Aorta (tissue), 5 donors: ENCODE measurements around the gene SLC1A1. TPM values are rescaled to one million over a fixed set of nuclear protein-coding genes. Genes with fewer than 3 reads are reported as not detected.

Source experiments
- ATAC-seq: fragments of 200-7000 bp; cut with Tn5 transposase; one replicate; pipeline ENCODE4 v1.9.1; 2022; ENCODE audit warnings: moderate library complexity; ENCODE audit not compliant: low FRiP score
- DNase-seq, 2 donors: peaks; one replicate each; pipeline ENCODE4 v3.0.0-alpha.2; 2020
- H3K27ac ChIP-seq, 2 donors: one replicate each; pipeline ENCODE4 v1.5.1; 2013; ENCODE audit warnings: low read length in 2 of 2, mild to moderate bottlenecking in 2 of 2, moderate library complexity in 2 of 2, control low read depth in 1 of 2, inconsistent platforms in 1 of 2, low read depth in 1 of 2
- H3K27me3 ChIP-seq, 2 donors: one replicate each; pipeline ENCODE4 v1.6.1; 2013; ENCODE audit warnings: control low read depth in 1 of 2, low read length in 1 of 2, mild to moderate bottlenecking in 1 of 2, moderate library complexity in 1 of 2; ENCODE audit not compliant: insufficient read depth in 2 of 2, control insufficient read depth in 1 of 2
- H3K36me3 ChIP-seq, 2 donors: one replicate each; pipeline ENCODE4 v1.6.1; 2013; ENCODE audit warnings: control low read depth in 1 of 2, low read length in 1 of 2, mild to moderate bottlenecking in 1 of 2; ENCODE audit not compliant: insufficient read depth in 2 of 2, control insufficient read depth in 1 of 2
- H3K4me1 ChIP-seq, 2 donors: one replicate each; pipeline ENCODE4 v1.6.1; 2013; ENCODE audit warnings: low read length in 2 of 2, control low read depth in 1 of 2, mild to moderate bottlenecking in 1 of 2, moderate library complexity in 1 of 2; ENCODE audit not compliant: insufficient read depth in 2 of 2, control insufficient read depth in 1 of 2
- H3K4me3 ChIP-seq, 2 donors: one replicate each; pipeline ENCODE4 v1.5.1; 2013; ENCODE audit warnings: low read length in 2 of 2, control low read depth in 1 of 2, mild to moderate bottlenecking in 1 of 2
- H3K9me3 ChIP-seq: one replicate; pipeline ENCODE4 v1.6.1; 2013; ENCODE audit warnings: mild to moderate bottlenecking, low read length; ENCODE audit not compliant: control insufficient read depth
- WGBS, 2 donors: extraction: QIAGEN DNeasy Blood & Tissue Kit; methylation state at CpG; one replicate each; pipeline ENCODE4 v1.1.7; 2013; 5-methylcytosine and 5-hydroxymethylcytosine counted together
- intact Hi-C, 2 donors: fragments of 100-400 bp; cut with DNase I; formaldehyde crosslinking; loops; one replicate each; pipeline versions ENCODE4 v1.14.2 to v1.15.0; 2022
- polyA plus RNA-seq, 2 donors: library from polyadenylated mRNA; stranded (reverse); fragments of 200-250 nt; gene quantifications; one replicate each; pipeline ENCODE4 v1.2.3, GENCODE V29; 2013
- total RNA-seq, 2 donors: library from RNA; stranded (reverse); fragmentation: NEBNext Ultra II Directional; extraction: Animal tissue kit (Norgen Biotek cat#: 25700); gene quantifications; one replicate each; pipeline ENCODE4 v1.2.1, GENCODE V29; 2021
- donor health status: healthy with polysubstance abuse.
- donor health status: Bipolar disorder and iron deficiency.
- donor health status: DM: no; HTN: no; CAD: no.
- donor health status: DM: no; HTN: no; CAD: no.
- donor health status: DM: yes; HTN: yes; CAD: no.

SLC1A1 gene
- total and polyA plus RNA-seq, 4 donors = 3.0 to 5.6 (median 3.2) TPM

DNA sequence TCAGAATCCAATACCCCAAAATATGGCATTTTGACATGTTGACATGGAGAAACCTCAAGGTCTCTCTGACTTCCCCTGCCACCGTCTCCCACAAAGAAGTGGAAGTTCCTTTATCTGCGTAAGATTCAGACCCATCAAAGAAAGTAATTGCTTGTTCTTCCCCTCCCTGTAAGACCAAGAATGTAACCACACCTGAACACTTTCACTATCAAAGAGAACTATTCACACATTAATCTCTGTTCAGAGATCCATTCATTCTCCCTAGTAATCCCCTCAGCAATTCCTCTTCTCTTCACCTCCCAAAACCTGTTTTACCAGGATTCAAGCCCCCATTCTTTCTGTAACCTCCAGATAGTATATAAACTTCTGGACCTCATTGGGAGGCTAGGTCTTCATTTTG lies 4.1 kb upstream of the SLC1A1 start:
- Histone ChIP-seq H3K36me3 (no peaks in the 10 kb centered on the region), H3K9me3 (no peaks in the 10 kb centered on the region), H3K4me1 (no peaks in the 10 kb centered on the region), H3K27ac (no peak overlapping the region), H3K4me3 (no peak overlapping the region), H3K27me3 (no peaks in the 10 kb centered on the region)
- no peak for ATAC-seq
- DNase-seq = no peak
- WGBS, 2 donors = 85% methylated on average over 2 of the region's 2 CpGs
- intact Hi-C loops = no loop called here

DNA sequence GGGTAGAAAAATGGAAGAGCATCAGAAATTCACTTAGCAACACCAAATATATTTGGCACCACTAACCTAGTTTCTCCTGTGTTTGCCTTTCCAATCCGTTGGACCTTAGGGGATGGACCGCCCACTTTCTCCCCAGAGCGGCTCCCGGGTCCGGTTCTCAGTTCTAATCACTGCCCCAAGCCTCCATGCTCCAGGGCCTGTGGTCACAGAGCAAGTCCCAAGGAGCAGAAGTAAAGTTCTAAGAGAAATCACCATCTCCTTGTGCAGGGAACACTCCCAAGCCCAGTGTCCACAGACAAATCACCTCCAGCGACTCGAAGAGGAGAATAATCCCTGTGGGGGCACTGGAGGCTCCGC lies 728 bp upstream of the SLC1A1 start:
- WGBS, 2 donors = 1 to 2% methylated on average over 8 of the region's 8 CpGs
- intact Hi-C loops = no loop called here
- no peaks in the 10 kb centered on the region for H3K27me3 ChIP-seq
- H3K4me1 ChIP-seq = no peaks in the 10 kb centered on the region
- ATAC-seq (peak; percentile 75), DNase-seq (peak in 1 of 2 donors; percentile 63)
- no peaks in the 10 kb centered on the region for H3K9me3 ChIP-seq
- H3K27ac ChIP-seq = peak overlapping the region; percentile 21 to 61
- no peaks in the 10 kb centered on the region for H3K36me3 ChIP-seq
- H3K4me3 ChIP-seq = peak overlapping the region; percentile 33 to 58

DNA sequence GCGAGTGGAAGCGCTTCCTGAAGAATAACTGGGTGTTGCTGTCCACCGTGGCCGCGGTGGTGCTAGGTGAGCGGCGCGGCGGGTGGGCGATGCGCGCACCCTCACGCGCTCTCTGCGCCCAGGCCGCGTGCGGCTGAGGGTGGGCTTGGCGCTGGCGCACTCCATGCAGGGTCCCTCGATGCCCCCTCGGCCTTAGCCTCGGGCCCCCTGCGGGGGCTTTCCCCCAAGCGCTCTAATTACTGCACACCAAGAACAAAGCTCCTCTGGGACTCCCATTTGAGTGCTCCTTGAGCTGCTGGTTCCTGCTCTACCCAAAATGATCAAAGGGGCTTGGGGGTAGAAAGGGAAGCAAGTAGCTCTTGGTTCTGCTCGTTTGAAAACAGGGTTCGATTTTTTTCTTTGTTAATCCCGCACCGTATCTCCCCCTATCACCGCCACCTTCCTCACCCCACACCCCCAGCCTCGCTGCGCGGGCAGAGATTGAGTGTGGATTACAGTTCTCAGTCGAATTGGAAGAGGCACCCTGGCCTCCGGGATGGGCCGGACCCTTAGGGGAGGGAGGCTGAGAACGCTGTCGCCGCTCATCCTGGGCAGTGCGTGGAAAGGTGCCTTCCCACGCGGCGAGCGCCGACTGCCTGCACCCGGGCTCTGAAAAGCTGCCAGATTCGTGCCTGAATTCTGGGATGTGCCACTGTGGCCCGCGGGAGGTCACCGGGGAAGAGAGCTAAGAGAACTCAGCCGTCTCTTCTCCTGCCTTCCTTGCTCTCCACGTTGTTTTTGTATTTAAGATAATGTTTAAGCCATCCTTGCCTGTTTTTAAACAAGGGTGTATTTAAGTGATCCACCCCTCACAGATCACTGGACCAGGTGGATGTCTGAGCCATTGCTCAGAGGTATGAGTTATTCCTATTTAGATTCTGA lies 697 bp downstream of the SLC1A1 start:
- intact Hi-C loops = loop anchor here in 1 of 2 donors (10.0 kb wide), 1 partner anchor 54 kb away; no protein-coding TSS in a partner anchor
- Histone ChIP-seq H3K36me3 (no peaks in the 10 kb centered on the region), H3K27ac (peak overlapping the region in 1 of 2 donors; percentile 7), H3K9me3 (no peaks in the 10 kb centered on the region), H3K4me3 (peak overlapping the region; percentile 33 to 58), H3K4me1 (no peaks in the 10 kb centered on the region), H3K27me3 (no peaks in the 10 kb centered on the region)
- ATAC-seq (peak; percentile 20), DNase-seq (peak in 1 of 2 donors; percentile 42)
- 2% methylated on average over 49 to 52 of the region's 52 CpGs for WGBS, 2 donors

DNA sequence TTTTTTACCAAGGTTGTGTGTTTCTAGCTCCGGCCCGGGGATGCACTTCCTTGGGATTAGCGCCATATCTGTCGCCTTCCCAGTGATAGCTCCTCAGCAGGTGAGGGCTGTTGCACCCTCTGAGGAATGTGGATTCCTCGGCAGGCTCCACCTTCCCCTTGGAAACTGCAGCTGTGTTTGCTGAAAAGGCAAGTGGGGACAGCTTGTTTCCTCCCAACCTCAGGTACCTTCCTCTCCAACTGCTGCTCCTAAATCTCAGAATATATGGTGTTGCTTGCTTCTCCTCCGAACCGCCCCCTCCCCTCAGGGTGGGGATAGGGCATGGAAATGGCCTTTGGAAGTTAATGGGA lies 1.3 kb downstream of the SLC1A1 start:
- Histone ChIP-seq H3K27me3 (no peaks in the 10 kb centered on the region), H3K4me1 (no peaks in the 10 kb centered on the region), H3K36me3 (no peaks in the 10 kb centered on the region), H3K4me3 (no peak overlapping the region), H3K9me3 (no peaks in the 10 kb centered on the region), H3K27ac (no peak overlapping the region)
- WGBS, 2 donors = 89 to 90% methylated on average over 7 of the region's 7 CpGs
- intact Hi-C loops = loop anchor here in 1 of 2 donors (10.0 kb wide), 1 partner anchor 53 kb away; no protein-coding TSS in a partner anchor
- ATAC-seq = no peak
- DNase-seq = no peak

DNA sequence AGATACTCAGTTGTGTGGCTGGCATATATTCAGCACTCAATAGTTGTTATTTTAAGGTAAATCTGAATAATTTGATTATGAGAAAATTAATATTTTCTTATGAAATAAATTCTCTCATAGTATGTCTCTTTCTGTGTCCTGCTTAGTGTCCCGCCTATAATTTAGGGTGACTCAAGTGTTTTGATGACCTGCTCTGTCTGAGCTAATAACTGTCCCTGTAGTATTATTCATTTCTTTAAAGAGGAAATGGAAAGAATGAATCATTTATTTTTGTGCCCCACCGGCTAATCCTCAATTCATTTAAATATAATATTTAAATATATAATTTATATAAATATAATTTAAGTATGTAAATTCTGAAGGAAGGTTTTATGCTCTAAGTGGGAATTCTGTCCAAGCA lies 4.1 kb downstream of the SLC1A1 start:
- WGBS, 2 donors = 68 to 74% methylated on average over 2 of the region's 2 CpGs
- Histone ChIP-seq H3K4me3 (no peak overlapping the region), H3K36me3 (no peaks in the 10 kb centered on the region), H3K27me3 (no peaks in the 10 kb centered on the region), H3K9me3 (no peaks in the 10 kb centered on the region), H3K27ac (no peak overlapping the region), H3K4me1 (no peaks in the 10 kb centered on the region)
- no peak for ATAC-seq
- intact Hi-C loops = loop anchor here in 1 of 2 donors (10.0 kb wide), 1 partner anchor 50 kb away; no protein-coding TSS in a partner anchor
- no peak for DNase-seq

DNA sequence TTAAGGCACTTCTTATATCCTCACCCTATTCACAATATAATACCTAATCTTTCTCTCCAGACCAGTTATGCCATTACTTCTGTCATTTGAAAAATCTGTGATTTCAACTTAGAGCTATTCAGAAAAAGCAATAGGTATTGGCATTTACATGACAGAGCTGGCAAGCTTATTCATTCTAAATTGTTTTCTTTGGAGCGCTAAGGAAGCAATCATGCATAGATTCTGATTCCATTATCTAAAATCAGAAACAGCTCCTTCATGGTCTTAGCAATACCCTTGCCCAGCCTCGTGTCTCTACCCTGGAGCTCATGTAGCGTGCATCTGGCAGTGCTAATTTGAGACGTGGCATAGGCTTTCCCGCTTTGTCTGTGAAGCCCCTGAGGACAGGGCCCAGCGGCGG lies 4.5 kb downstream of the SLC1A1 start:
- 94 to 96% methylated on average over 7 of the region's 7 CpGs for WGBS, 2 donors
- Histone ChIP-seq H3K4me3 (no peak overlapping the region), H3K27me3 (no peaks in the 10 kb centered on the region), H3K36me3 (no peaks in the 10 kb centered on the region), H3K4me1 (no peaks in the 10 kb centered on the region), H3K27ac (no peak overlapping the region), H3K9me3 (no peaks in the 10 kb centered on the region)
- intact Hi-C loops = loop anchor here in 1 of 2 donors (10.0 kb wide), 1 partner anchor 50 kb away; no protein-coding TSS in a partner anchor
- ATAC-seq (no peak), DNase-seq (no peak)

DNA sequence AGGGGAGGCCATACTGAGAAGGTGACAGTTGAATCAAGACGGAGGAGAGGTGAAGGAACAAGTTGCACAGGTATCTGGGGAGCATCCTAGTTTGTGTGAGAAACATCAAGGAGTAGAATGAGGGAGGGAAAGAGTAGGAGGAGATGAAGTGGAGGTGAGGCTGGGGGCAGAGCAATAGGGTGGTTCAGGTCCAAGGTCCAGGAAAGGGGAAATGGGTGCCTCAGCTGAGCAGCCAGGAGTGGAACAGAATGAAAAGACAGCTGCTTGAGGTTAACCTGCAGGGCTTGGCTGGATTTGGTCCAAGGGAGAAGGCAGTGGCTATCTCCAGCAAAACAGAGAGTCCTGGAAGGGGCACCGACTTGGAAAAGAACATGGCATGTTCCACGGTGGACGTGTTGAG lies 5.3 kb downstream of the SLC1A1 start:
- Histone ChIP-seq H3K9me3 (no peaks in the 10 kb centered on the region), H3K36me3 (no peaks in the 10 kb centered on the region), H3K4me3 (no peak overlapping the region), H3K27ac (no peak overlapping the region), H3K4me1 (no peaks in the 10 kb centered on the region), H3K27me3 (no peaks in the 10 kb centered on the region)
- WGBS, 2 donors = 87 to 88% methylated on average over 4 of the region's 4 CpGs
- DNase-seq = no peak
- ATAC-seq = no peak
- intact Hi-C loops = loop anchor here in 1 of 2 donors (10.0 kb wide), 1 partner anchor 49 kb away; no protein-coding TSS in a partner anchor

DNA sequence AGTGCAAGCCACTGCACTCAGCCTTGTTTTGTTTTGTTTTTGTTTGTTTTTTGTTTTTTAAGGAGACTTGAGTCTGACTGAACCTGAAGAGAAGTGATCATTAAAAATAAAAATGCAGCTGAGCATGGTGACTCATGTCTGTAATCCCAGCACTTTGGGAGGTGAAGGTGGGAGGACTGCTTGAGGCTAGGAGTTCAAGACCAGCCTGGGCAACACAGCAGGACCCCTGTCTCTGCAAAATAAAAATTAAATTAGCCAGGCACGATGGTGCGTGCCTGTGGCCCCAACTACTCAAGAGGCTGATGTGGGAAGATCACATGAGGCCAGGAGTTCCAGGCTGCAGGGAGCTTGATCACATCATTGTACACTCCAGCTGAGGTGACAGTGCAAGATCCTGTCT lies 6.2 kb downstream of the SLC1A1 start:
- no peaks in the 10 kb centered on the region for H3K36me3 ChIP-seq
- no peaks in the 10 kb centered on the region for H3K27me3 ChIP-seq
- WGBS, 2 donors = 92 to 95% methylated on average over 2 of the region's 2 CpGs
- no peak for ATAC-seq
- no peak overlapping the region for H3K27ac ChIP-seq
- no peak overlapping the region for H3K4me3 ChIP-seq
- H3K4me1 ChIP-seq = no peaks in the 10 kb centered on the region
- intact Hi-C loops = loop anchor here in 1 of 2 donors (10.0 kb wide), 1 partner anchor 48 kb away; no protein-coding TSS in a partner anchor
- H3K9me3 ChIP-seq = no peaks in the 10 kb centered on the region
- no peak for DNase-seq

DNA sequence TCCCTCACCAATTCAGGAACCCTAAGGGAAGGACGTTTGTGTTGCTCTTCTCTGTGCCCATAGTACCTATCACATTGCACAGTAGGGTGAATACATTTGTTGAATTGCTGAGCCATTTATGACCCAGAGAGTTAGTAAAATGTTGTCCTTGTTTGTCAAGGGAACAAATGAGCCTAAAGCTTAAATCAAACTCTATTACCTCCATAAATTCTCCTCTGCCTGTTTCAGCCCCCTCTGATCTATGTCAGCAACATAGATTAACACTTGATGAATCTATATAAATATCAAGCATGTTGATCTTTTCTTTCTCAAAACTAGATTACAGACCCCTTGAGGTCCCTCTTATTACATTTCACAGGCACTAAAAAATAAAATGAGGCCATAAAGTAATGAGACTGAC lies 7.1 kb downstream of the SLC1A1 start:
- WGBS, 2 donors = 0 to 31% methylated on average over 1 of the region's 1 CpG
- intact Hi-C loops = loop anchor here in 1 of 2 donors (10.0 kb wide), 1 partner anchor 47 kb away; no protein-coding TSS in a partner anchor
- no peak overlapping the region for H3K4me3 ChIP-seq
- no peak for ATAC-seq
- H3K27ac ChIP-seq = no peak overlapping the region
- H3K4me1 ChIP-seq = no peaks in the 10 kb centered on the region
- H3K27me3 ChIP-seq = no peaks in the 10 kb centered on the region
- H3K9me3 ChIP-seq = no peaks in the 10 kb centered on the region
- no peaks in the 10 kb centered on the region for H3K36me3 ChIP-seq
- DNase-seq = no peak
